T-helper 2 cell treated with Interferon-gamma antibody and Interleukin-4, amounts not matched to agents 100 ng/mL and 5 ng/mL, for 36 hours (primary cell): ENCODE measurements around the gene HPD. TPM values are rescaled to one million over a fixed set of nuclear protein-coding genes. Genes with fewer than 3 reads are reported as not detected.
"Not testable (repeated sequence)": the region's sequence is repeated elsewhere in the genome, so short reads cannot be mapped to it uniquely, and the experiment has no call there.

ENCODE experiments used
- intact Hi-C: fragments of 100-400 bp; cut with micrococcal nuclease; formaldehyde crosslinking; loops from one replicate; pipeline ENCODE4 v1.15.1; 2023
- total RNA-seq: library from RNA; stranded (reverse); gene quantifications from 2 replicates; pipeline ENCODE4 v1.2.3, GENCODE V29; 2022

The HPD gene
- total RNA-seq: not detected in 2 replicates

DNA sequence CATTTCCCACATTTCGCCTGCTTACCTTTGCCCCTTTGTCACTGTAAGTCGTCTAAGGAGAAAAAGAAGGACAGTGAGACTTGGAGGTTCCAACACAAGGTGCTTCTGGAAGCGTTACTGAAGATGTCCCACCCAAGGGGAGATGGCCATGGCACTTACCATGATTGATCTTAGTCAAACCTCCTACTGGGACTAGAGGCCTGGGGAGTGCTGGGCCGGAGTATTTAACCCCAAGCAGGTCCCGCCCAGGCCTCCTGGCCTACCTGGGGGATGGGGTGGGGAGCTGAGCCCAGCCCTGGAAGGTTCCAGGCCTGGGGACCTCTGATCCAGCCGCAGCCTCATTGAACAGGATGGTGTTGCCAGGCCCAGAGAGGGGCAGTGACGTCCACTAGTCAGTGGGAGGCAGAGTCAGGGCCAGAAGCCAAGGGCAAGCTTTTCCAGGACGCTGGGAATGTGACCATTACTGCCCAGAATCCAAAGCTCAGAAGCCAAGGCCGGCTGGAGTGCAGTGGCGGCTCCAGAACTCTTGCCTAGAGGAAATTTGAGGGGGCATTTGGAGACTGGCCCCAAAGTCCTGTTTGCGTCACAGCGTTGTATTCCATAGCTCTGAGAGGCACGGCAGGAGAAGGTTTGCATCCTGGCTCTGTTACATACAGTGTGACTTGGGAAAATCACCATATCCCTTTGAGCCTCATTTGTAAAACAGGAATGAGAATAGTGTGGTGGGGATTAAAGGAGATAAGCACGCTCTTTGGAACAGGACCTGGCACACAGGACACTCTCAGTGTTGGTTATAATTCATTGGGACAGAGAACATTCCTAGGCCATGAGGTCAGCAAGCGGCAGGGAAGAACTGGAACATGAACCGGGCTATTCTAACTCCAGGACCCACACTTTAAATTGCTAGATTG is at the start of gene HPD:
Gene HPD, minus strand, starts transcription at position 198 of the 911 bp plus-strand sequence. Its CDS starts 36 bp downstream, at position 162.
- intact Hi-C loops: no loop called here

DNA sequence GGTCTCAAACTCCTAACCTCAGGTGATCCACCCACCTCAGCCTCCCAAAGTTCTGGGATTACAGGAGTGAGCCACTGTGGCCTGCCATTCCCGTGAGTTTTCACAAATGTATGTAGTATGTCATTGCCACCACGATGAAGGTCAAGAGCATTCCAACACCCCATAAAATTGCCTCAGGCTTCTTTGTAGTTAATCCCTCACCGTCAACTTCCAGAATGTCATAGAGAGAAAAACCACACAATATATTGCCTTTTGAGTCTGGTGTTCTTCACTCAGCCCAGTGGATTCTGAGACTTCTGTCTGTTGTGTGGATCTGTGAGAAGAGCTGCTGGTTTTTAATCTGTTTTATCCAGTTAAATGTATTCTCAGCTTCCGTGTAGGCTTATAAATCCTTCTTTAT is 47.1 kb upstream of the HPD start:
- intact Hi-C loops: no loop called here

DNA sequence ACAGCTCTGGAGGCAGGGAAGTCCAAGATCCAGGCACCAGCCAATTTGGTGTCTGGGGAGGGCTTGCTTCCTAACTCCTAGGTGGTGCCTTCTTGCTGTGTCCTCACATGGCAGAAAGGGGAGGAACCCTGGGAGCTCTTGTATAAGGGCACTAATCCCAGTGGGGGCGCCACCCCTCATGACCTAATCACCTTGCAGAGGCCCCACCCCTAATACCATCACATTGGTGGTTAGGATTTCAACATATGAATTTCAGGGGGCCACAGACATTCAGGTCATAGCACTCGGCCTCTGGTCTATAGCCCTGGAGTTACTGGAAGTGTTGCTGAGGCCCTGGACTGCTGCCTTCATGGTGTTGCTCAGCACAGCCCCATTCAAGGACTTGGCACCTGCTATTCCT is 44.5 kb upstream of the HPD start:
- intact Hi-C loops: no loop called here

DNA sequence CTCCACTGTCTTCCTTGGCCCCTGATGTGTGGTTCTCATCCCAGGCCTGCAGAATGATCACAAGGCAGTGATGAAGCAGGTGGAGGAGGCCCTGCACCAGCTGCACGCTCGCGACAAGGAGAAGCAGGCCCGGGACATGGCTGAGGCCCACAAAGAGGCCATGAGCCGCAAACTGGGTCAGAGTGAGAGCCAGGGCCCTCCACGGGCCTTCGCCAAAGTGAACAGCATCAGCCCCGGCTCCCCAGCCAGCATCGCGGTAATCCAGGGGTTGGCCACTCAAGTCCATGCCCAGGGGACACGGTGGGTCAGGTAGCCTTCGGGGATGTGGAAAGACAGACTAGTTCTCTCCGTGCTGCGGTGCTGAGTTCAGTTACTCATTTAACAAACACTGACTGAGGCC is 40.9 kb upstream of the HPD start:
- intact Hi-C loops: no loop called here

DNA sequence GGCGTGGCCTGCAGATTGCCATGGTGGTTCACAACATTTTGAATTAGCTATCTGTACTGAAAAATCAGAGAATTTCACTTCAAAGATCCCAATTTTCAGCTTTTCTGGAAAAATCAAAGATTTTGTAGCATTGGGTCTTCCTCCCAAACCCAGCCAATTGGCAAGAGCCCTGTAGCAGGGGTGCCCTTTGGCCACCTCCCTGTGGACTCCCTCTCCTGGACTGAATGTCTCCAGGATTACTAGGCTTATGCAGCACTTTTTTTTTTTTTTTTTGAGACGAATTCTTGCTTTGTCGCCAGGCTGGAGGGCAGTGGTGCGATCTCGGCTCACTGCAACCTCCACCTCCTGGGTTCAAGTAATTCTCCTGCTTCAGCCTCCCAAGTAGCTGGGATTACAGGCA is 39.6 kb upstream of the HPD start:
- intact Hi-C loops: no loop called here

DNA sequence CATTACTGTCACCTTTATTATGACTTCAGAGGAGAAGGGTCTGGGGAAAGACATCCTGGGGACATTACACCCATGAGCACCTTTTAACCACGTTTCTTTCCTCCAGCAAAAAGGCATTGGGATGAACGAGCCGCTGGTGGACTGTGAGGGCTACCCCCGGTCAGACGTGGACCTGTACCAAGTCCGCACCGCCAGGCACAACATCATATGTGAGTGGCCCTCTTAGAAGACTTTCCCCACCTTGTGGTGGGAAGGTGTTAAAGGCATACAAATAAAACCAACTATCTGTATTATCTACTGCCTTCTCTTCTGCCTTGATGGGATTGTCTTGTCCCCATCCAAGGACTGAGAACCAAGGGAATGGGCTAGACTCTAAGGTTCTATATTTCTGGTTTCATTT is 36.0 kb upstream of the HPD start:
- intact Hi-C loops: no loop called here

DNA sequence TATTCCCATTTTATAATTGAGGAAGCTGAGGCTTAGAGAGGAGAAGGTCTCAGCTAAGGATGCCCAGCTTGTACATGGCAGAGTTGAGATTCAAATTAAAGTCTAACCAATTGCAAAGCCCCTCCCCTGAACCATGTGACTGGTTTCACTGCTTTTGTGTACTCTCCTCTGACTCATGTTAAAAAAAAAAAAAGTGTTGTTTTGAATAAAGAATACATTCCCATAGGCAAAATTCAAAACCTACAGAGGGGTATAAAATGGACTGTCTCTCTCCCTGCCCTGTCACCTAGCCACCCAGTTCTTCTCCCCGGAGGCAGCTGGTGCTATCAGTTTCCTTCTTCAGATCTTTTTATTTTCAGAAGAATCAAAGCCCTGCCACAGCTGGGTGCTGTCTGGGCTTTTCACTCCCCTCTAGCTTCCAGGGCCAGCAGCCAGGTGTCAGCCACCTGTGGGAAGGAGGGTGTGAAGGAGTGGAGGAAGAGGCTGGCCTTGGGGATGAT is 35.4 kb upstream of the HPD start:
- intact Hi-C loops: no loop called here

DNA sequence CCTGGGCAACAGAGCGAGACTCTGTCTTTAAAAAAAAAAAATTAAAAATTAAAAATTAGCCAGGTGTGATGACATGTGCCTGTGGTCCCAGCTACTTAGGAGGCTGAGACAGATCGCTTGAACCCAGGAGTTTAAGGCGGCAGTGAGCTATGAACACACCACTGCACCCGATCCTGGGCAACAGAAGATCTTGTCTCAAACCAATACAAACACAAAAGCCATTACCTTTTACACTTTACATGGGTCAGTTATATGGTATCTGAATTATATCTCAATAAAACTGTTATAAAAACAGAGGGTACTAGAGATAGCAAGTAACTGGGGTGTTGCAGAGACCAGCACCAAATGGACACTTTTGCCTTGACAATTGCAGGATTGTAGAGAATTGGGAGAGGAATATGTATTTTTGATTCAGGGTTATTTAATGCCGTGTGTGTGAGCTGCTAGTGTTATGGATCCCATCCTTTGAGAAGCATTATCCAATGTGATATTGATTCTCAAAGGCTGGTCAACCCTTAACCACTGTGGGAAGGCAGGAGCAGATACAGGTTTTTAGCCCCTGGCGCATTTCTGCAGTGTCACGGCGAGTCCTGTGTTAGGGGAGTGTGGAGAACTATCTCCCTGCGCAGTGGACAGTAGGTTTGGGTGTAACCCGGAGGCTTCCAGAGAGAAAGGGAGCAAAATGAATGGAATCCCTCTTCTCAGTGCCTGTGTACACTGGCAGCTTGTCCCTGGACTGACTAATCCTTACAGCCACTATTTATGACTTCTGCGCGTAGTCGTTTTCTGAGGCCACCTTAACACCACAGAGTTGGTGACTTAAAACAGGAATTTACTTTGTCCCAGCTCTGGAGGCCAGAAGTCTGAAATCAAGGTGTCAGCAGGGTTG is 34.3 kb upstream of the HPD start:
- intact Hi-C loops: no loop called here

DNA sequence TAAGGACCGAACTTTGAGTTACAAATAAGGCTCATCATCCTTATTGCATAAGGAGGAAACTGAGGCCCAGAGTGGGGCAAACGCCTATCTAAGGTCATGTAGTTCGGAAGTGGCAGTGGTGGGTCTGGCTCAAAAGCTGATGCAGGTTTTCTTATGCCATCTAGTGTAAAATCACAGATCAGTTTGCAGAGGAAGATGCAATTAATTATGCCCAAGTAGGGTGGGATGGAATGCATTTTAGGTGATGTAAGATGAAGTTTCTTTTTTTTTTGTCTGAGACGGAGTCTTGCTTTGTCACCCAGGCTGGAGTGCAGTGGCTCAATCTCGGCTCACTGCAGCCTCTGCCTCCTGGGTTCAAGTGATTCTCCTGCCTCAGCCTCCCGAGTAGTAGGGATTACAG is 31.0 kb upstream of the HPD start:
- intact Hi-C loops: loop anchor here (1.0 to 5.0 kb wide), 4 partner anchors 95 to 422 kb away; no protein-coding TSS in a partner anchor

DNA sequence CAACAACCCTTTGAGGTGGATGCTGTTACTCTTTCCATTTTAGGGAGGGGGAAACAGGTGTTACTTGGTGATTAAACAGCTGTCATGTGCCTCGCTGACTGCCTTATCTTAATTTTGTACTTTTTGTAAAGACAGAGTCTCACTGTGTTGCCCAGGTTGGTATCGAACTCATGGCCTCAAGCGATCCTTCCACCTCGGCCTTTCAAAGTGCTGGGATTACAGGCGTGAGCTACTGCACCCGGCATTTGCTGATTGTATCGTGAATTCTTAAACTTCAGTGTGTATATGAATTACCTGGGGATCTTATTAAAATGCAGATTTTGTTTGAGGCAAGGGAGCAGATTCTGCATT is 30.6 kb upstream of the HPD start:
- intact Hi-C loops: loop anchor here (1.0 to 5.0 kb wide), 4 partner anchors 95 to 422 kb away; no protein-coding TSS in a partner anchor

DNA sequence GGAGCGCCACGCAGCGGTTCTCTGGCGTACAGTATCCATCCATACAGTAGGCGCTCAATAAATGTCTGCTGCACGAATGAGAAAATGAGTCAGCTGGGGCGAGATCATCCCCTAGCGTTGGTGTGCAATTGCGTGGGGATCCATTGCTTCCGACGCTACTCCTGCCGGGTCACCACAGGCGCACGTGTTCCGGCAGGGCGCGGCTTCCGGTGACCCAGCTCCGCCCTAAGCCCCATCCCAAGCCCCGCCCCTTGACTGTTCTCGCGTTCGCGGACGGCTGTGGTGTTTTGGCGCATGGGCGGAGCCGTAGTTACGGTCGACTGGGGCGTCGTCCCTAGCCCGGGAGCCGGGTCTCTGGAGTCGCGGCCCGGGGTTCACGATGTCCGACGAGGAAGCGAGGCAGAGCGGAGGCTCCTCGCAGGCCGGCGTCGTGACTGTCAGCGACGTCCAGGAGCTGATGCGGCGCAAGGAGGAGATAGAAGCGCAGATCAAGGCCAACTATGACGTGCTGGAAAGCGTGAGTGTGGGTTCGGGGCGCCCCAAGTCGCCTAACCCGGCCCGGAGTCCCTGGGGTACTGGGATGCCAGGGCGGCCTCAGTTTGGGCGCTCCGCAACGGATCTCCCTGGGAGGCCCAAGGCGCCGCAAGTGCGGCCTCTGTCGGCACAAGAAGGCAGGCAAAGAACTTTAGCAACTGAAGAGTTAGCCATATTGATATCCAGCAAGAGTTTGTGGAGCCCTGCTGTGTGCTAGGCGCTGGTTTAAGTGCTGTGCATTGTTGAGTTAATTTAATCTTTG is 30.0 kb upstream of the HPD start, which contains the start of gene PSMD9:
Gene PSMD9, plus strand, starts transcription at position 313 of the 796 bp plus-strand sequence. Its CDS starts 67 bp downstream, at position 380.
- intact Hi-C loops: loop anchor here (1.0 to 5.0 kb wide), 8 partner anchors 30 to 421 kb away; partner anchors contain the start of genes CFAP251 and TMEM120B

DNA sequence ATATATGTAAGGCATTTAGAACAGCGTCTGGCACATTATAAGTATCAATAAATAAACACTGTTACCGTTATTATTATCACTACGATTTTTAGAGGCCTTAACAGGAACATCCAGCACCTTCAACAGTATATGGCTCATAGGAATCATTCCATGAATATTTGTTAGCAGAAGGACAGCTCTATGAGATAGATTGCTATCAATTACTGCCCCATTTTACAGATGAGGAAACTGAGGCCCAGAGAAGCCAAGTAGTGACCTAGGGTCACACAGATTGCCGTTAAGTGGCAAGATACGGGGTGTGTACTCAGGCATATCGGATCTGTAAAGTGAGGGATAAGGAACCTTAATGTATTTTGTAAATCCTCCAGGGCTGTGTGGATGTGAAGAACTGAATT is 29.4 kb upstream of the HPD start:
- intact Hi-C loops: loop anchor here (1.0 to 5.0 kb wide), 7 partner anchors 30 to 421 kb away; partner anchors contain the start of genes CFAP251 and TMEM120B

DNA sequence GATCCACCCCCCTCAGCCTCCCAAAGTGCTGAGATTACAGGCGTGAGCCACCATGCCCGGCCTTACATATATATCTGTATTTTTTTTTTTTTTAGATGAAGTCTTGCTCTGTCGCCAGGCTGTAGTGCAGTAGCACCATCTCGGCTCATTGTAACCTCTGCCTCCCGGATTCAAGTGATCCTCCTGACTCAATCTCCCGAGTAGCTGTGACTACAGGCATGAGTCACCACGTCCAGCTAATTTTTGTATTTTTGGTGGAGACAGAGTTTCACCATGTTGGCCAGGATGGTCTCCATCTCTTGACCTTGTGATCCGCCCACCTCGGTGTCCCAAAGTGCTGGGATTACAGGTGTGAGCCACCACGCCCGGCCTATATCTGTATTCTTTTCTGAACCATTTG is 26.5 kb upstream of the HPD start:
- intact Hi-C loops: loop anchor here (5.0 kb wide), 2 partner anchors 198 to 418 kb away; no protein-coding TSS in a partner anchor

DNA sequence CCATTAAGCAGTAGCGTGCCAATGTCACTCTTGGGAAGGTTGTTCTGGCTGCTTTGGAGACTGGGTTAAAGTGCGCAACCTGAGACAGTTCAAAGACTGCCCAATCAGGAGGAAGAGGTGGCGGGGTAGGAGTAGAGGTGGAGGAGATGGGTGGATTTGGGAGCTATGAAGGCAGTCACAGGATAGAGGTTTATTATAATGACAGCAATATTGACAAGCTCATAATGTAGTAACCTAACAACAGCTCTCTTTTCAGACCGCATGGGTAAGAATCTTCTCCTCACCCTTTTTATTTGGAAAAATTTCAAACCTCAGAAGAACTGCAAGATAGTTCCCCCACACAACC is 24.6 kb upstream of the HPD start:
- intact Hi-C loops: no loop called here

DNA sequence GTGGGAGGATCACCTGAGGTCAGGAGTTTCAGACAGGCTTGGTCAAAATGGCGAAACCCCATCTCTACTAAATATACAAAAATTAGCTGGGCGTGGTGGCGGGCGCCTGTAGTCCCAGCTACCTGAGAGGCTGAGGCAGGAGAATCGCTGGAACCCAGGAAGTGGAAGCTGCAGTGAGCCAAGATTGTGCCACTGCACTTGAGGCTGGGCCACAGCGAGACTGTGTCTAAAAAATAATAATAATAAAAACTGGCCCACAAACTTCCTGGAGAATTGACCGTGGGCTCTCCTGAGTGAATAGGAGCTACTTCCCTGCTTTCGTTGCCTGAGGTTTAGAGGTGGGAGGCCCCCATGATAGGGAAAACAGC is 17.4 kb upstream of the HPD start:
- intact Hi-C loops: not testable (repeated sequence)

DNA sequence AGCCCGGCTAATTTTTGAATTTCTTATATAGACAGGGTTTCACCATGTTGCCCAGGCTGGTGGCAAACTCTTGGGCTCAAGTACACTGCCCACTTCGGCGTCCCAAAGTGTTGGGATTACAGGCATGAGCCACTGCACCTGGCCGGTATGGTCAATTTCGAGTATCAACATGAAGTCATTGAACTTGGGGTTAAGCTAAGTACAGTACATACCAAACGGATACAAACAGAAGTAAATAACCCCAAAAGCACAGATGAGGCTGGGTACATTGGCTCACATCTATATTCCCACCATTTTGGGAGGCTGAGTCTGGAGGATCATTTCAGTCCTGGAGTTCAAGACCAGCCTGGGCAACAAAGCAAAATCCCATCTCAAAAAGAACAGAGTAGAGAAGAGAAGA is 16.9 kb upstream of the HPD start:
- intact Hi-C loops: no loop called here

DNA sequence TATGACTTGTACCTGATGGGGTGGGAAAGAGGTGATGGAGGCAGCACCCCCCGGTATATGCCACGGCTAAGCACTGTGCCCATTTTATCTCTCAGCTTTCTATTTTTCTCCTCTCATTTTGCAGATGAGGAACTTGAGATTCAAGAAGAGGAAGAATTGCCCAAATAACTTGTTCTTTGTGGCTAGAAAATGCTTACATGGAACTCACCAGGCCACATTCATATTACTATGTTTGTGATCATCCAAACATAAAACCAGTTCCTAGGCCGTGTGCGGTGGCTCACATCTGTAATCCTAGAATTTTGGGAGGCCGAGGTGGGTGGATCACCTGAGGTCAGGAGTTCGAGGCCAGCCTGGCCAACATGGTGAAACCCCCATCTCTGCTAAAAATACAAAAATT is 15.4 kb upstream of the HPD start:
- intact Hi-C loops: no loop called here

DNA sequence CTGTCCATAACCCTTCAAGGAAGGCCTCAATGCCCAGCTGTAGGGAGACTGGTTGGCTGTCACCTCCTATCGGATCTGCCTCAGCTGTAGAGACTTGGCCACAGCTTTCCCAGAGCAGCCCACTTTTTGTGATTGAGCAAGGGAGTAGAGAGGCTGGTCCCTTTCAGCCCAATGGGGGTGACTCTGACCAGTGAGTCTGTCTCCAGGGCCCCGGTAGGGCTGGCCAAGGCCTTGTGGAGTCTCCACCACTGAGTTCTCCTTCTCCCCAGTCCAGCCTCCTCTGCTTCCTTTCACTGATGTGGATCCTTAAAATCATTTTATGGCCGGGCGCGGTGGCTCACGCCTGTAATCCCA is 14.5 kb upstream of the HPD start:
- intact Hi-C loops: no loop called here

DNA sequence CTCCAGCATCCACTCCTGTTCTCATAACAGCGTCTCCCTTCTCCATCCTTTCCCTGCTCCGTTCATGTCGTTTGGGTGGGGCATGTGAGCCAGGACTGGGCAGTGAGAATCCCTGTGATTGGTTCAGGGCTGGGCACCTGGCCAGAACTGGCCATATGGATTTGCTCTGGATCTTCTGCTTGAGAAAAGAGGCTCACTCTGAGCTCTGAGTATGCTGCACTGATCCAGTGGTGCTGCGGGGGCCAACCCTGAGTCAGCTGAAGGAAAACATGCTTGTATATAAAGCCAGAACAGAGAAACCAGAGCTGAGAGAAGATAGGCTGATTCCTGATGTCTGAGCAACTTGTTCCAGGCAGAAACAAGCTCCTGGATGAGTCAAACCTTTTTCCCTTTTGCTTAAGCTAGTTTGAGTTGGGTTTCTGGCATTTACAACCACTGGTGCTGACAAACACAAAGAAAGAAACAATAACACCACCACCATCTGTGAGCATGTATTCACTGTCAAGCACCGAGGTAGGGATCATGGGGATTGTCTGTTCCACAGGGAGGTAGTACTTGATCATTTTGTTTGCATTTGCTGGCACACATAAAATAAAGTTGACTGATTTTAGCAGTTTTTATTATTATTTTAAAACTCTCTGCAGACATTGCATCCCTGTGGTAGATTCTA is 14.0 kb upstream of the HPD start:
- intact Hi-C loops: no loop called here

DNA sequence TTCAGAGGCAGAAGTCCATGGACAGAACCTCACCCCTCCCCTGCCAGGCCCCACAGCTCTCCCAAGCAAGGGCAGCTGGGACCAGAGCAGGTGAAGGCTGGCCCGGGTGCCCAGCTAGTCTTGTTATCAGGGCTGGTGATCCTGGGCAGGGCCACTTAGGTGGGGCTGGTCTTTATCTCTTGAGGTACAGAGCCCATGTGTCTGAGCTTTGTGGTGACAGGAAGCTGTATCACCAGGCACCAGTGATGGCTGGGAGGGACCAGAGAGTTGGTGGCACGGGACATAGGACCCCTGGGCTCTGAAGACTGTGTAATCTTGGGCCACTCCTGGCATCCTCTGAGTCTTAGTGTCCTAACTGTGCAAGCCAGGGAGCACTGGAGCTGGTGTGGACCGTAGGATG is 12.8 kb upstream of the HPD start:
- intact Hi-C loops: no loop called here

DNA sequence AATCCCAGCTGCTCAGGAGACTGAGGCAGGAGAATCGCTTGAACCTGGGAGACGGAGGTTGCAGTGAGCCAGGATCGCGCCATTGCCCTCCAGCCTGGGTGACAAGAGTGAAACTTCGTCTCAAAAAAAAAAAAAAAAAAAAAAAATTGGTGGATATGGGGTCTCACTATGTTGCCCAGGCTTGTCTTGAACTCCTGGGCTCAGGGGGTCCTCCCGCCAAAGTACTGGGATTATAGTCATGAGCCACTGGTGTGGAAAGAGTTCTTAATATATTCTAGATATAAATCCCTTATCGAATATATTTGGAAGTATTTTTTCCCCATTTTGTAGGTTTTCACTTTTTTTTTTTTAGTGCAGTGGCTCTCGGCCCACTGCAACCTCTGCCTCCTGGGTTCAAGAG is 10.6 kb upstream of the HPD start:
- intact Hi-C loops: not testable (repeated sequence)
